ENCODE data around the gene MED27. TPM values are rescaled to one million over a fixed set of nuclear protein-coding genes. Genes with fewer than 3 reads are reported as not detected.

MED27 gene
- total and polyA plus RNA-seq, 9 of the 15 experiments (the other 6 are each of a cell fraction or from before 2014, with no cell fraction given): 24.4 to 91.0 (median 36.1) TPM

- POLR2A ChIA-PET: interaction anchor here (0.8 to 1.5 kb wide), 3 partner anchors 11 to 13 kb away, joined by 3 to 4 read pairs (median 3); no protein-coding TSS in a partner anchor
- Histone ChIP-seq H3K27ac (ENCODE audit: extremely low read depth, low read depth, low read length) (no peak overlapping the region), H3K4me3 (no peak overlapping the region), H3K4me1 (replicated peaks in 1 of 2; ENCODE audit: control insufficient read depth in 2 of 2, insufficient read depth in 2 of 2, low read length in 2 of 2) (peaks cover 0 to 4% of the 10 kb centered on the region in 2 experiments; a peak in 1 of 5 replicates), H3K79me2 (ENCODE audit: control insufficient read depth, insufficient read depth, low read length) (no peaks in the 10 kb centered on the region), H3K27me3 (ENCODE audit: control insufficient read depth in 2 of 2, insufficient read depth in 2 of 2, low read length in 2 of 2) (no peaks in the 10 kb centered on the region), H3K9me3 (replicated peaks; ENCODE audit: control insufficient read depth, insufficient read depth, low read depth, low read length) (no peaks in the 10 kb centered on the region), H3K36me3 (ENCODE audit: control insufficient read depth, insufficient read depth, low read length) (no peaks in the 10 kb centered on the region), H3K9me1 (ENCODE audit: control insufficient read depth, insufficient read depth, low read length) (no peaks in the 10 kb centered on the region), H4K20me1 (replicated peaks; ENCODE audit: control insufficient read depth, insufficient read depth, low read length) (peaks cover 3% of the 10 kb centered on the region; the same call in 1 of the 2 replicates), H3K4me2 (ENCODE audit: insufficient read depth, low read length) (no peak overlapping the region), H3K9ac (ENCODE audit: insufficient read depth in 1 of 2, low read depth in 2 of 2, low read length in 2 of 2) (no peak overlapping the region), H2AFZ (ENCODE audit: low read depth, low read length) (no peak overlapping the region)
- TF ChIP-seq ZNF778 (CRISPR knock-in tag; IDR thresholded peaks at IDR 0.05) (no peak), SUPT5H (IDR thresholded peaks at IDR 0.05) (no peak), SIRT6 (IDR thresholded peaks at IDR 0.05; ENCODE audit: low read depth, low read length) (no peak), TRIM24 (IDR thresholded peaks at IDR 0.05) (no peak)
- CTCF ChIA-PET (ENCODE audit: low intra/inter-chr PET ratio): interaction anchor here (0.5 kb wide), 1 partner anchor 104 kb away, joined by 3 read pairs; no protein-coding TSS in a partner anchor
- ATAC-seq (no peak), DNase-seq (ENCODE audit: extremely low read depth in 1 of 4, low spot score in 3 of 4) (no peak), FAIRE-seq (no peak)
- intact Hi-C loops (cut with micrococcal nuclease): no loop called here
- no TSS peak for BruUV-seq (replicated peaks)
- 91% methylated on average over 14 of the region's 17 CpGs for WGBS (ENCODE audit: insufficient coverage, low coverage, missing lambda C conversion rate)
- in situ Hi-C loops (cut with MboI): no loop called here
Measured at GRCh38 chr9:131875828-131876485, 203.7 kb downstream of the MED27 start.

Data from K562 (cell line).